HEK293T (cell line): ENCODE results near the gene PPOX.

Experiments used
- BHLHE40 ChIP-seq: fragments of 450-650 bp; IDR thresholded peaks from 2 replicates; pipeline ENCODE4 v1.6.1; 2016; ENCODE audit warnings: mild to moderate bottlenecking, moderate library complexity, borderline replicate concordance
- FOXA1 ChIP-seq: fragments of 450-650 bp; IDR thresholded peaks from 2 replicates; pipeline ENCODE4 v1.6.1; 2016; ENCODE audit warnings: mild to moderate bottlenecking
- HDGF ChIP-seq: fragments of 450-650 bp; IDR thresholded peaks from 2 replicates; pipeline ENCODE4 v1.6.1; 2017; ENCODE audit warnings: antibody characterized with exemption, borderline replicate concordance
- TARDBP ChIP-seq: fragments of 450-650 bp; IDR thresholded peaks from 2 replicates; pipeline ENCODE4 v1.6.1; 2016

GRCh38 chr1:161158316-161159010 lies 7.8 kb upstream of the PPOX start:
- TF ChIP-seq TARDBP (no peak), BHLHE40 (no peak), HDGF (no peak), FOXA1 (no peak)
